Liver (tissue), 9 donors: ENCODE results near the gene SP140. TPM values are rescaled to one million over a fixed set of nuclear protein-coding genes. Genes with fewer than 3 reads are reported as not detected.

Experiments used
- DNase-seq: peaks from one replicate; pipeline ENCODE4 v3.0.0-alpha.2; 2017; ENCODE audit warnings: low spot score
- H3K27ac ChIP-seq, 2 donors: one replicate each; pipeline ENCODE4 v1.7.0; 2013; ENCODE audit warnings: inconsistent platforms in 2 of 2, low read length in 2 of 2, control low read depth in 1 of 2, low read depth in 1 of 2, mild to moderate bottlenecking in 1 of 2
- H3K27me3 ChIP-seq, 4 donors: one replicate each; pipeline versions ENCODE4 v1.6.1 to v1.7.0; 2013; ENCODE audit warnings: low read length in 3 of 4, inconsistent platforms in 1 of 4, mild to moderate bottlenecking in 1 of 4, moderate library complexity in 1 of 4; ENCODE audit not compliant: control insufficient read depth in 4 of 4, insufficient read depth in 4 of 4
- H3K36me3 ChIP-seq, 4 donors: one replicate each; pipeline versions ENCODE4 v1.6.1 to v1.7.0; 2013; ENCODE audit warnings: low read length in 3 of 4, mild to moderate bottlenecking in 3 of 4, low read depth in 1 of 4, moderate library complexity in 1 of 4; ENCODE audit not compliant: control insufficient read depth in 4 of 4, insufficient read depth in 3 of 4
- H3K4me1 ChIP-seq, 4 donors: one replicate each; pipeline versions ENCODE4 v1.6.1 to v1.7.0; 2013; ENCODE audit warnings: low read length in 3 of 4, mild to moderate bottlenecking in 3 of 4, moderate library complexity in 1 of 4; ENCODE audit not compliant: control insufficient read depth in 4 of 4, insufficient read depth in 4 of 4
- H3K4me3 ChIP-seq, 3 donors: one replicate each; pipeline versions ENCODE4 v1.6.1 to v1.7.0; 2013; ENCODE audit warnings: low read length in 3 of 3, control low read depth in 1 of 3, low read depth in 1 of 3, mild to moderate bottlenecking in 1 of 3
- H3K9ac ChIP-seq, 2 donors: one replicate each; pipeline ENCODE4 v1.7.0; 2013; ENCODE audit warnings: low read length in 2 of 2, mild to moderate bottlenecking in 2 of 2, moderate library complexity in 2 of 2, control low read depth in 1 of 2, low read depth in 1 of 2
- H3K9me3 ChIP-seq, 4 donors: one replicate each; pipeline versions ENCODE4 v1.6.1 to v1.7.0; 2013; ENCODE audit warnings: low read length in 3 of 4; ENCODE audit not compliant: control insufficient read depth in 4 of 4
- EGR1 ChIP-seq, 2 donors: IDR thresholded peaks; 2 replicates each; pipeline ENCODE4 v1.6.1; 2016 to 2018; ENCODE audit warnings: antibody characterized with exemption in 2 of 2, low read depth in 2 of 2
- FOXA1 ChIP-seq: IDR thresholded peaks from 2 replicates; pipeline ENCODE4 v1.6.1; 2016; ENCODE audit warnings: antibody characterized with exemption
- FOXA2 ChIP-seq: IDR thresholded peaks from 2 replicates; pipeline ENCODE4 v1.6.1; 2016; ENCODE audit warnings: antibody characterized with exemption
- HNF4A ChIP-seq, 2 donors: conservative IDR thresholded peaks; 2 replicates each; pipeline ENCODE4 v1.6.1; 2016; ENCODE audit warnings: antibody characterized with exemption in 2 of 2, mild to moderate bottlenecking in 2 of 2
- HNF4G ChIP-seq: IDR thresholded peaks from 2 replicates; pipeline ENCODE4 v1.6.1; 2016; ENCODE audit warnings: antibody characterized with exemption
- JUND ChIP-seq, 2 donors: IDR thresholded peaks; 2 replicates each; pipeline ENCODE4 v1.6.1; 2016; ENCODE audit warnings: antibody characterized with exemption in 2 of 2
- NR2F2 ChIP-seq: IDR thresholded peaks from 2 replicates; pipeline ENCODE4 v1.6.1; 2016; ENCODE audit warnings: antibody characterized with exemption
- RAD21 ChIP-seq, 2 donors: IDR thresholded peaks; 2 replicates each; pipeline ENCODE4 v1.6.1; 2016; ENCODE audit warnings: antibody characterized with exemption in 2 of 2, mild to moderate bottlenecking in 2 of 2
- RXRA ChIP-seq, 2 donors: IDR thresholded peaks; 2 replicates each; pipeline ENCODE4 v1.6.1; 2017 to 2018; ENCODE audit warnings: antibody characterized with exemption in 2 of 2, mild to moderate bottlenecking in 1 of 2
- SP1 ChIP-seq: IDR thresholded peaks from 2 replicates; pipeline ENCODE4 v1.6.1; 2018; ENCODE audit warnings: antibody characterized with exemption, mild to moderate bottlenecking
- TAF1 ChIP-seq: conservative IDR thresholded peaks from 2 replicates; pipeline ENCODE4 v1.6.1; 2016; ENCODE audit warnings: antibody characterized with exemption, mild to moderate bottlenecking
- YY1 ChIP-seq: IDR thresholded peaks from 2 replicates; pipeline ENCODE4 v1.6.1; 2016; ENCODE audit warnings: antibody characterized with exemption, mild to moderate bottlenecking
- WGBS: extraction: QIAGEN DNeasy Blood & Tissue Kit; methylation state at CpG from one replicate; pipeline ENCODE4 v1.1.7; 2013; 5-methylcytosine and 5-hydroxymethylcytosine counted together
- polyA plus RNA-seq, 2 donors: library from polyadenylated mRNA; stranded (reverse) in 1 of 2; unstranded in 1 of 2; fragments of 200-250 nt in 1 of 2; fragments of >200 nt in 1 of 2; fragmentation: Nextera tagmentation in 1 of 2; extraction: Ambion mirVana in 1 of 2; gene quantifications; one replicate each; pipeline versions ENCODE4 v1.2.1 to v1.2.3, GENCODE V29; 2013 to 2015
- total RNA-seq, 2 donors: library from RNA; depleted of rRNA; stranded (reverse); fragments of >200 nt; gene quantifications; one replicate each; pipeline ENCODE4 v1.2.3, GENCODE V29; 2014
- TF ChIP-seq, protein P1 (sequence below): IDR thresholded peaks from 2 replicates; pipeline ENCODE4 v1.6.1; 2016; ENCODE audit warnings: antibody characterized with exemption
- TF ChIP-seq, protein P2 (sequence below): IDR thresholded peaks from 2 replicates; pipeline ENCODE4 v1.6.1; 2016; ENCODE audit warnings: antibody characterized with exemption
- TF ChIP-seq, protein P3 (sequence below): IDR thresholded peaks from 2 replicates; pipeline ENCODE4 v1.6.1; 2016; ENCODE audit warnings: antibody characterized with exemption
- TF ChIP-seq, protein P4 (sequence below): fragments of 150-350 bp; IDR thresholded peaks from 2 replicates; pipeline ENCODE4 v1.5.1; 2017; ENCODE audit warnings: improper control_type of control experiment, low read depth, low read length; ENCODE audit not compliant: missing input control
- donor health status: healthy.
- donor health status: healthy.
- donor health status: healthy.
- donor health status: healthy.
- donor health status: healthy.

Gene SP140
- total and polyA plus RNA-seq, 4 donors, result 0.40 to 1.8 (median 0.77) TPM

DNA sequence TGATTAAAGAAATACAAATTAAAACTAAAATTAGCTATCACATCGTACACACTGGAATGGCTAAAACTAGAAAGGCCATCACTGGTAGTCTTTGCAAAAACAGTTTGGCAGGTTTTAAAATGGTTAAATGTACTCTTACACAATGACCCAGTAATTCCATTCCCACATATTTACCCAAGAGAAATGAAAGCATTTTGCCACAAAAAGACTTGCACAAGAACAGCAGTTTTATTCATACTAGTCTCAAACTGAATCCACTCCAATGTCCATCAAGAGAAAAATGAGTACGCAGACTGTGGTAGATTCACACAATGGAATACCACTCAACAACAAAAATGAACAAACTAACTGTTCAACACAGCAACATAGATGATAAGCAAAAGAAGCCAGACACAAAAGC, 130.5 kb downstream of the SP140 start (continued):
- TF ChIP-seq, protein P1, sequence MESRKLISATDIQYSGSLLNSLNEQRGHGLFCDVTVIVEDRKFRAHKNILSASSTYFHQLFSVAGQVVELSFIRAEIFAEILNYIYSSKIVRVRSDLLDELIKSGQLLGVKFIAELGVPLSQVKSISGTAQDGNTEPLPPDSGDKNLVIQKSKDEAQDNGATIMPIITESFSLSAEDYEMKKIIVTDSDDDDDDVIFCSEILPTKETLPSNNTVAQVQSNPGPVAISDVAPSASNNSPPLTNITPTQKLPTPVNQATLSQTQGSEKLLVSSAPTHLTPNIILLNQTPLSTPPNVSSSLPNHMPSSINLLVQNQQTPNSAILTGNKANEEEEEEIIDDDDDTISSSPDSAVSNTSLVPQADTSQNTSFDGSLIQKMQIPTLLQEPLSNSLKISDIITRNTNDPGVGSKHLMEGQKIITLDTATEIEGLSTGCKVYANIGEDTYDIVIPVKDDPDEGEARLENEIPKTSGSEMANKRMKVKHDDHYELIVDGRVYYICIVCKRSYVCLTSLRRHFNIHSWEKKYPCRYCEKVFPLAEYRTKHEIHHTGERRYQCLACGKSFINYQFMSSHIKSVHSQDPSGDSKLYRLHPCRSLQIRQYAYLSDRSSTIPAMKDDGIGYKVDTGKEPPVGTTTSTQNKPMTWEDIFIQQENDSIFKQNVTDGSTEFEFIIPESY, result peak; percentile 76
- peak; percentile 67 to 85 for TF ChIP-seq JUND (IDR thresholded peaks at IDR 0.05)
- no peak for TF ChIP-seq NR2F2
- peak; percentile 19 to 57 for TF ChIP-seq RXRA (IDR thresholded peaks at IDR 0.05)
- peak in 1 of 2 donors; percentile 75 for TF ChIP-seq EGR1 (IDR thresholded peaks at IDR 0.05; ENCODE audit: low read depth in 2 of 2)
- TF ChIP-seq, protein P2, sequence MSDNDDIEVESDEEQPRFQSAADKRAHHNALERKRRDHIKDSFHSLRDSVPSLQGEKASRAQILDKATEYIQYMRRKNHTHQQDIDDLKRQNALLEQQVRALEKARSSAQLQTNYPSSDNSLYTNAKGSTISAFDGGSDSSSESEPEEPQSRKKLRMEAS, result peak; percentile 51
- TF ChIP-seq RAD21 (IDR thresholded peaks at IDR 0.05), result peak; percentile 53 to 56
- TF ChIP-seq FOXA1, result peak; percentile 93
- peak; percentile 70 for TF ChIP-seq SP1
- peak; percentile 40 for TF ChIP-seq HNF4G

DNA sequence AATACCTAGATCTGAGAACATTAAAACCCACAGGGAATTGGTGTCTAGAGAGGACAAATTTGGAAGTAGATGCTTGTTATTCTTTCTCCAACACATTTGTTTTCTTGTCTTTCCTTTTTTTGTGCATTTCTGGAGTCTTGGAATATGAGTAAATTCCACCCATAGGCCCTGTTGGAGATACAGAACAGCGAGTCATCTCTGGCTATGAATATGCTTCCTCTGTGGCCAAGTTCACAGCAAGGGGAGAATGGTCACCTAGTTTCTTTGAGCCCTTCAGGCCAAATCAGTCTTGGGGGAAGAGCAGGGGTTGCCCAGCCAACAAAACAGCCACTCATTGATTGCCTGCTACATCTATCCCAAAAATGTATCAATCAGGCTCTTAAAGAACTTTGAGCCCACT, 132.8 kb downstream of the SP140 start:
- Histone ChIP-seq H3K36me3 (peaks cover 0 to 26% (median 21%) of the 10 kb centered on the region in 4 donors), H3K27me3 (no peaks in the 10 kb centered on the region), H3K9me3 (no peaks in the 10 kb centered on the region), H3K9ac (no peak overlapping the region), H3K4me1 (peaks cover 0 to 10% (median 3%) of the 10 kb centered on the region in 4 donors), H3K4me3 (no peak overlapping the region), H3K27ac (no peak overlapping the region)
- no peak for TF ChIP-seq RXRA (IDR thresholded peaks at IDR 0.05)
- no peak for DNase-seq
- WGBS, result 100% methylated on average over 1 of the region's 1 CpG

DNA sequence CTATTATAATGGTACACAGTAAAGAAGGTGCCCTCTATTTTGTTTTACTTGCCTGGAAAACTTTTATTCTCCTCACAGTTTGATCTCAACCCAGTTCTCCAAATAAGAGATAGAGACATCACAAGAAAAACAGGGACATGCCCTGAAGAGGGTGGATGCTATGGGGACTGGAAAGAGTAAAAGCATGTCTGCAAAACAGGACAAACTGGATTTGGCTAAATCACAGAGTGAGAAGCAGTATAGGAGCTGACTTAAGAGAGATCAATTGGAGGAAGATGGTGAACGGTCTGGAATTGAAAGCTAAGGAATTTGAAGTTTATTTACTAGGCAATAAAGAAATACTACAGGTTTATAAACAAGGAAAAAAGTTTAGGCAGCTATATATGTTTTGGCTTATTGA, 134.5 kb downstream of the SP140 start:
- Histone ChIP-seq H3K9ac (no peak overlapping the region), H3K36me3 (peaks cover 0 to 29% (median 21%) of the 10 kb centered on the region in 4 donors), H3K9me3 (no peaks in the 10 kb centered on the region), H3K27ac (no peak overlapping the region), H3K4me1 (peaks cover 0 to 10% (median 3%) of the 10 kb centered on the region in 4 donors), H3K27me3 (no peaks in the 10 kb centered on the region), H3K4me3 (no peak overlapping the region)
- DNase-seq, result no peak
- WGBS, result 98% methylated on average over 1 of the region's 1 CpG
- TF ChIP-seq FOXA2 (no peak), NR2F2 (no peak)
- TF ChIP-seq, protein P3, sequence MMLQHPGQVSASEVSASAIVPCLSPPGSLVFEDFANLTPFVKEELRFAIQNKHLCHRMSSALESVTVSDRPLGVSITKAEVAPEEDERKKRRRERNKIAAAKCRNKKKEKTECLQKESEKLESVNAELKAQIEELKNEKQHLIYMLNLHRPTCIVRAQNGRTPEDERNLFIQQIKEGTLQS, result no peak

DNA sequence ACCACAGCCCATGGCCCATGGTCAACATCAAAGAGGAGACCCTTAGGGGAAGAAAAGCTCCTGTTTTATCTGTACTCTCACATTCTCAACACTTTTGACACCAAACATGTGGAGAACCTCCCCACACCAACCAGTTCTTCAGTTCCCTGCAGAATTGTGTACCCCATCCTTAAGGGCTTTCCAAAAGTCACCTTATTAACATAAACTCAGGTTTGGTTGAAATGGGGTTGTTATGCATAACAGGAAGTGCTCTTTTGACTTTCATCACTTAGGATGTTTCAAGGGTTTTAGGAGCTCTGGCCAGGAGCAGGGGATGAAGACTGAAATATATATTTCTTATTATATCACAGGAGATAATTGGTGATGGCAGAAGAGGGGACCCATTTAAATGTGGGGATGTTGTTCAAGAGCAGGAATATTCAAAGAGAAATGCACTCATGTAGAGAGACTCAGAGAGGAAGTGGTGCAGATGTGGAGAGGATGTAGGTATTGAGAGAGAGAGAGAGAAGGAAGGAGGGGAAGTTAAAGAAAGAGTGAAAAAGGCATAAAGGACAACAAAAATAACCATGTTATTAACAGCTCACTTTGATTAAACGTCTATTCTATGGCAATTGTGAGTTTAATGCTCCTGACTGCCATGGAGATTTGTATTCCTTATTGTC, 136.6 kb downstream of the SP140 start:
- peaks cover 0 to 29% (median 21%) of the 10 kb centered on the region in 4 donors for H3K36me3 ChIP-seq
- H3K4me3 ChIP-seq, result no peak overlapping the region
- H3K27ac ChIP-seq, result no peak overlapping the region
- H3K4me1 ChIP-seq, result no peaks in the 10 kb centered on the region
- WGBS, result 74% methylated on average over 1 of the region's 1 CpG
- no peak overlapping the region for H3K9ac ChIP-seq
- H3K27me3 ChIP-seq, result no peaks in the 10 kb centered on the region
- no peaks in the 10 kb centered on the region for H3K9me3 ChIP-seq
- no peak for DNase-seq
- no peak for TF ChIP-seq TAF1
- TF ChIP-seq HNF4G, result no peak
- no peak for TF ChIP-seq YY1
- TF ChIP-seq, protein P1, result no peak
- no peak for TF ChIP-seq FOXA2
- no peak for TF ChIP-seq SP1
- TF ChIP-seq FOXA1, result no peak
- TF ChIP-seq HNF4A (conservative IDR thresholded peaks at IDR 0.05), result no peak
- TF ChIP-seq, protein P2, result no peak
- TF ChIP-seq RAD21 (IDR thresholded peaks at IDR 0.05), result no peak
- TF ChIP-seq, protein P4, sequence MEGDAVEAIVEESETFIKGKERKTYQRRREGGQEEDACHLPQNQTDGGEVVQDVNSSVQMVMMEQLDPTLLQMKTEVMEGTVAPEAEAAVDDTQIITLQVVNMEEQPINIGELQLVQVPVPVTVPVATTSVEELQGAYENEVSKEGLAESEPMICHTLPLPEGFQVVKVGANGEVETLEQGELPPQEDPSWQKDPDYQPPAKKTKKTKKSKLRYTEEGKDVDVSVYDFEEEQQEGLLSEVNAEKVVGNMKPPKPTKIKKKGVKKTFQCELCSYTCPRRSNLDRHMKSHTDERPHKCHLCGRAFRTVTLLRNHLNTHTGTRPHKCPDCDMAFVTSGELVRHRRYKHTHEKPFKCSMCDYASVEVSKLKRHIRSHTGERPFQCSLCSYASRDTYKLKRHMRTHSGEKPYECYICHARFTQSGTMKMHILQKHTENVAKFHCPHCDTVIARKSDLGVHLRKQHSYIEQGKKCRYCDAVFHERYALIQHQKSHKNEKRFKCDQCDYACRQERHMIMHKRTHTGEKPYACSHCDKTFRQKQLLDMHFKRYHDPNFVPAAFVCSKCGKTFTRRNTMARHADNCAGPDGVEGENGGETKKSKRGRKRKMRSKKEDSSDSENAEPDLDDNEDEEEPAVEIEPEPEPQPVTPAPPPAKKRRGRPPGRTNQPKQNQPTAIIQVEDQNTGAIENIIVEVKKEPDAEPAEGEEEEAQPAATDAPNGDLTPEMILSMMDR, result no peak
